Measurements from ENCODE around the gene PCLO. TPM values are rescaled to one million over a fixed set of nuclear protein-coding genes. Genes with fewer than 3 reads are reported as not detected.

Gene PCLO
- polyA plus RNA-seq, 3 donors = not detected

DNA sequence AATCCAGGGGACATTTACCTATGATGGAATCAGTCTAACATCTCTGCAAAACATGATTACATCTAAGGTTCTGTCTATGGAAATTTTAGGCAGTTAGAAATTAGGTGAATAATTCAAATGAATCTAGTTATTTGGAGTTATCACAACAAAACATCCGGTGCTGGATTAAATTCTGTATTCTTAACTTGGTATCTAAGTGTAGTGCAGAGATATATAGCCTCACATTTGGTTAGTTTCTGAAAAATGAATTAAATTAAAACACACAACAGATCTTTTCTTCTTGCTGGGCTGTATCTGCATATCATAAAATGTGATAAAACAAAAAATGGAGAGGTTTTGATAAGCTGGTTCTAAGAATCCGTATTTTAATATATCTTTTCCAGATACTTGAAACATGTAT, 354.1 kb downstream of the PCLO start:
- TF ChIP-seq, protein P1, sequence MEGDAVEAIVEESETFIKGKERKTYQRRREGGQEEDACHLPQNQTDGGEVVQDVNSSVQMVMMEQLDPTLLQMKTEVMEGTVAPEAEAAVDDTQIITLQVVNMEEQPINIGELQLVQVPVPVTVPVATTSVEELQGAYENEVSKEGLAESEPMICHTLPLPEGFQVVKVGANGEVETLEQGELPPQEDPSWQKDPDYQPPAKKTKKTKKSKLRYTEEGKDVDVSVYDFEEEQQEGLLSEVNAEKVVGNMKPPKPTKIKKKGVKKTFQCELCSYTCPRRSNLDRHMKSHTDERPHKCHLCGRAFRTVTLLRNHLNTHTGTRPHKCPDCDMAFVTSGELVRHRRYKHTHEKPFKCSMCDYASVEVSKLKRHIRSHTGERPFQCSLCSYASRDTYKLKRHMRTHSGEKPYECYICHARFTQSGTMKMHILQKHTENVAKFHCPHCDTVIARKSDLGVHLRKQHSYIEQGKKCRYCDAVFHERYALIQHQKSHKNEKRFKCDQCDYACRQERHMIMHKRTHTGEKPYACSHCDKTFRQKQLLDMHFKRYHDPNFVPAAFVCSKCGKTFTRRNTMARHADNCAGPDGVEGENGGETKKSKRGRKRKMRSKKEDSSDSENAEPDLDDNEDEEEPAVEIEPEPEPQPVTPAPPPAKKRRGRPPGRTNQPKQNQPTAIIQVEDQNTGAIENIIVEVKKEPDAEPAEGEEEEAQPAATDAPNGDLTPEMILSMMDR (IDR thresholded peaks at IDR 0.05) = no peak
- H3K27ac Mint-ChIP-seq = no peak overlapping the region
- H3K4me3 ChIP-seq (replicated peaks in 1 of 3; ENCODE audit: low read depth in 2 of 3, low read length in 3 of 3) = no peak overlapping the region
- H3K4me1 Mint-ChIP-seq = no peaks in the 10 kb centered on the region
- H3K9ac ChIP-seq (ENCODE audit: insufficient read depth, low read length, poor library complexity, severe bottlenecking) = no peak overlapping the region
- H3K9me3 ChIP-seq (replicated peaks in 1 of 2; ENCODE audit: control insufficient read depth in 1 of 2, insufficient read depth in 1 of 2, low read length in 2 of 2) = no peaks in the 10 kb centered on the region
- H3K27me3 ChIP-seq (ENCODE audit: control insufficient read depth in 2 of 2, insufficient read depth in 2 of 2, low read length in 2 of 2) = no peaks in the 10 kb centered on the region
- H2AFZ ChIP-seq (ENCODE audit: insufficient read depth, low read depth, low read length, poor library complexity, severe bottlenecking) = no peak overlapping the region
- H3K27ac ChIP-seq (ENCODE audit: low read depth in 1 of 2, low read length in 2 of 2) = no peak overlapping the region
- no peak for DNase-seq
- peaks cover 0 to 2% (median 0%) of the 10 kb centered on the region in 7 donors for H3K9me3 Mint-ChIP-seq
- H3K4me3 Mint-ChIP-seq = no peak overlapping the region
- no peaks in the 10 kb centered on the region for H3K4me1 ChIP-seq (ENCODE audit: control insufficient read depth in 1 of 2, insufficient read depth in 2 of 2, low read length in 2 of 2)
- WGBS (ENCODE audit: insufficient coverage) = no CpG with 5 or more reads among the region's 2 CpGs
- H3K79me2 ChIP-seq (ENCODE audit: insufficient read depth, low read length) = no peaks in the 10 kb centered on the region
- no peaks in the 10 kb centered on the region for H3K36me3 ChIP-seq (replicated peaks in 1 of 2; ENCODE audit: control insufficient read depth in 1 of 2, insufficient read depth in 2 of 2, low read length in 2 of 2)
- H3K27me3 Mint-ChIP-seq (ENCODE audit: low read depth in 3 of 3) = no peaks in the 10 kb centered on the region
- no peaks in the 10 kb centered on the region for H4K20me1 ChIP-seq (ENCODE audit: insufficient read depth, low read length)
- H3K36me3 Mint-ChIP-seq = no peaks in the 10 kb centered on the region
- no peak overlapping the region for H3K4me2 ChIP-seq (replicated peaks; ENCODE audit: extremely low read depth, low read length, poor library complexity, severe bottlenecking)
- intact Hi-C loops (cut with micrococcal nuclease) = no loop called here

DNA sequence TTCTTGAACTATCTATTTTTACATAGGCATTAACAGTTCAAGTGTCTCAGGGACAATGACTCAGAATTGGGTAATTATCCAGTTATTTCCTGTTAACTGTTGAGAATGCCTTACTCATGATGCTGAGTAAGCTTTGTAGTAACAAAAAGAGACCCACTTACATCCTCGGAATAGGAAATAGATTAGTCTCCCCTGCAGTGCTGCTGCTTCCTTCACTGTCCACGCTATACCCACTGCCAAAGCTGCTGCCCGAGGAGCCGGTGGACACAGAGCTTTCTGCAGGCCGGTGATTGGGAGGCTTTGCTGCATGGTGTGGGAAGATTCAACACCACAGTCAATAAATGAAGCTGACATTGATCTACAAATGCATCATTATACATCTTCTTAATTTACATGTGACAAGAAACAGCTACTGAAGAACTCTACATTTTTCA, 357.1 kb downstream of the PCLO start:
- Histone ChIP-seq H2AFZ (ENCODE audit: insufficient read depth, low read depth, low read length, poor library complexity, severe bottlenecking) (no peak overlapping the region), H3K79me2 (ENCODE audit: insufficient read depth, low read length) (no peaks in the 10 kb centered on the region), H3K4me2 (replicated peaks; ENCODE audit: extremely low read depth, low read length, poor library complexity, severe bottlenecking) (no peak overlapping the region), H3K9me3 (replicated peaks in 1 of 2; ENCODE audit: control insufficient read depth in 1 of 2, insufficient read depth in 1 of 2, low read length in 2 of 2) (no peaks in the 10 kb centered on the region), H4K20me1 (ENCODE audit: insufficient read depth, low read length) (no peaks in the 10 kb centered on the region), H3K36me3 (replicated peaks in 1 of 2; ENCODE audit: control insufficient read depth in 1 of 2, insufficient read depth in 2 of 2, low read length in 2 of 2) (no peaks in the 10 kb centered on the region), H3K9ac (ENCODE audit: insufficient read depth, low read length, poor library complexity, severe bottlenecking) (no peak overlapping the region), H3K27ac (ENCODE audit: low read depth in 1 of 2, low read length in 2 of 2) (no peak overlapping the region), H3K4me3 (replicated peaks in 1 of 3; ENCODE audit: low read depth in 2 of 3, low read length in 3 of 3) (peak overlapping the region in 1 of 3 experiments; percentile 1), H3K27me3 (ENCODE audit: control insufficient read depth in 2 of 2, insufficient read depth in 2 of 2, low read length in 2 of 2) (no peaks in the 10 kb centered on the region), H3K4me1 (ENCODE audit: control insufficient read depth in 1 of 2, insufficient read depth in 2 of 2, low read length in 2 of 2) (no peaks in the 10 kb centered on the region)
- H3K27ac Mint-ChIP-seq = no peak overlapping the region
- no peaks in the 10 kb centered on the region for H3K4me1 Mint-ChIP-seq
- H3K4me3 Mint-ChIP-seq = no peak overlapping the region
- WGBS (ENCODE audit: insufficient coverage) = no CpG with 5 or more reads among the region's 5 CpGs
- intact Hi-C loops (cut with micrococcal nuclease) = no loop called here
- no peaks in the 10 kb centered on the region for H3K27me3 Mint-ChIP-seq (ENCODE audit: low read depth in 3 of 3)
- DNase-seq = peak in 1 of 3 donors; percentile 10
- no peaks in the 10 kb centered on the region for H3K36me3 Mint-ChIP-seq
- H3K9me3 Mint-ChIP-seq = peaks cover 0 to 4% (median 0%) of the 10 kb centered on the region in 7 donors
- TF ChIP-seq, protein P1 (IDR thresholded peaks at IDR 0.05) = no peak
